ENCODE measurements around the gene DIP2A. TPM values are rescaled to one million over a fixed set of nuclear protein-coding genes. Genes with fewer than 3 reads are reported as not detected.

Gene DIP2A
- total RNA-seq, 1 experiment from 2014 or later = 22.9 TPM

DNA sequence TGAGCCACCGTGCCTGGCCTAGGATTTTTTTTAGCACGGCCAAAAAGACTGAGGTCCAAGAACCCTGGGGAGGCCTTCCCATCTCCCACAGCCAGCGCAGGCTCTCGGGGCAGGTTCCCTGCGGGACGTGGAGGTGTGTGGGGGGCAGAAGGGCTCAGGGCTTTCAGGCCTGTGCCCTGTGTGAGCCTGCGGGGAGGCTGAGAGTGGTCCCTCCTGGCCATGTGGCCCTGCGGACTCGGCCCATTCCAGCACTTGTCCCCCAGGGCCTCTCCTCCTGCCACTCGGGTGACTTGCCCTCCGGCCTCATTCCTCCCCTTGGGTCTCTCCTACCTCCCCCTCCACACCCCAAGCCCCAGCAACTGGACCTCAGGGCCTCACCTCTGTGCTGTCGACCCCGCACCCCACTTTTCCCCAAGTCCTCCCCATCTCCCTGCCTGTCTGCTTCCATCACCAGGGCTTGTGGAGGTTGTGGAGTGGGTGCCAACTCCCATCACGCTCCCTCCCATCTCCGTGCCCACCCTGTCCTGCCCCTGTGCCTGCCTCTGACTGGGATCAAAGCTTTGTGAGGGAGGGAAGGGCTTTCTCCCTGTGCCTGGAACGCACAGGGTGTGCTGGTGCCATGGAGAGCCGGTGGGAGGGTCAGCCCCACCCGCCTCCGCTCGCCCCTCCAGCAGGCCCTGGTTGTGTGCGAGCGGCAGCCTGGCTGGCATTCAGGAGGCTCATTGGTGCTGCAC, 32.2 kb upstream of the DIP2A start:
- Histone ChIP-seq H3K27me3 (ENCODE audit: control insufficient read depth, insufficient read depth, low read length) (no peaks in the 10 kb centered on the region), H3K9me3 (ENCODE audit: control insufficient read depth, insufficient read depth, low read depth, low read length) (no peaks in the 10 kb centered on the region), H3K36me3 (ENCODE audit: control insufficient read depth, insufficient read depth, low read length) (no peaks in the 10 kb centered on the region), H3K4me3 (ENCODE audit: low read depth in 2 of 2, low read length in 2 of 2) (no peak overlapping the region), H3K4me1 (ENCODE audit: control insufficient read depth, insufficient read depth, low read length) (no peaks in the 10 kb centered on the region), H3K27ac (ENCODE audit: low read length) (no peak overlapping the region)
- DNase-seq (ENCODE audit: low read depth, low spot score) = no peak
- intact Hi-C loops (cut with micrococcal nuclease; ENCODE audit: unreplicated experiment) = no loop called here
- BruUV-seq (replicated peaks) = no TSS peak
- in situ Hi-C loops (cut with HindIII; ENCODE audit: low pct_unique_long_range_greater_than_20kb, low sequenced_read_pairs) = no loop called here
- CTCF ChIA-PET = no interaction called here
- POLR2A ChIA-PET = no interaction called here
- TF ChIP-seq POLR2AphosphoS5 (IDR thresholded peaks at IDR 0.05; ENCODE audit: low read depth, low read length) = no peak
- TF ChIP-seq, protein P1, sequence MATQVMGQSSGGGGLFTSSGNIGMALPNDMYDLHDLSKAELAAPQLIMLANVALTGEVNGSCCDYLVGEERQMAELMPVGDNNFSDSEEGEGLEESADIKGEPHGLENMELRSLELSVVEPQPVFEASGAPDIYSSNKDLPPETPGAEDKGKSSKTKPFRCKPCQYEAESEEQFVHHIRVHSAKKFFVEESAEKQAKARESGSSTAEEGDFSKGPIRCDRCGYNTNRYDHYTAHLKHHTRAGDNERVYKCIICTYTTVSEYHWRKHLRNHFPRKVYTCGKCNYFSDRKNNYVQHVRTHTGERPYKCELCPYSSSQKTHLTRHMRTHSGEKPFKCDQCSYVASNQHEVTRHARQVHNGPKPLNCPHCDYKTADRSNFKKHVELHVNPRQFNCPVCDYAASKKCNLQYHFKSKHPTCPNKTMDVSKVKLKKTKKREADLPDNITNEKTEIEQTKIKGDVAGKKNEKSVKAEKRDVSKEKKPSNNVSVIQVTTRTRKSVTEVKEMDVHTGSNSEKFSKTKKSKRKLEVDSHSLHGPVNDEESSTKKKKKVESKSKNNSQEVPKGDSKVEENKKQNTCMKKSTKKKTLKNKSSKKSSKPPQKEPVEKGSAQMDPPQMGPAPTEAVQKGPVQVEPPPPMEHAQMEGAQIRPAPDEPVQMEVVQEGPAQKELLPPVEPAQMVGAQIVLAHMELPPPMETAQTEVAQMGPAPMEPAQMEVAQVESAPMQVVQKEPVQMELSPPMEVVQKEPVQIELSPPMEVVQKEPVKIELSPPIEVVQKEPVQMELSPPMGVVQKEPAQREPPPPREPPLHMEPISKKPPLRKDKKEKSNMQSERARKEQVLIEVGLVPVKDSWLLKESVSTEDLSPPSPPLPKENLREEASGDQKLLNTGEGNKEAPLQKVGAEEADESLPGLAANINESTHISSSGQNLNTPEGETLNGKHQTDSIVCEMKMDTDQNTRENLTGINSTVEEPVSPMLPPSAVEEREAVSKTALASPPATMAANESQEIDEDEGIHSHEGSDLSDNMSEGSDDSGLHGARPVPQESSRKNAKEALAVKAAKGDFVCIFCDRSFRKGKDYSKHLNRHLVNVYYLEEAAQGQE (IDR thresholded peaks at IDR 0.05; ENCODE audit: insufficient read depth in 1 of 2, low read depth in 2 of 2, low read length in 1 of 2) = no peak
- no peak for TF ChIP-seq SIN3A (IDR thresholded peaks at IDR 0.05; ENCODE audit: borderline replicate concordance, insufficient read depth, low read depth, low read length)
- TF ChIP-seq, protein P2, sequence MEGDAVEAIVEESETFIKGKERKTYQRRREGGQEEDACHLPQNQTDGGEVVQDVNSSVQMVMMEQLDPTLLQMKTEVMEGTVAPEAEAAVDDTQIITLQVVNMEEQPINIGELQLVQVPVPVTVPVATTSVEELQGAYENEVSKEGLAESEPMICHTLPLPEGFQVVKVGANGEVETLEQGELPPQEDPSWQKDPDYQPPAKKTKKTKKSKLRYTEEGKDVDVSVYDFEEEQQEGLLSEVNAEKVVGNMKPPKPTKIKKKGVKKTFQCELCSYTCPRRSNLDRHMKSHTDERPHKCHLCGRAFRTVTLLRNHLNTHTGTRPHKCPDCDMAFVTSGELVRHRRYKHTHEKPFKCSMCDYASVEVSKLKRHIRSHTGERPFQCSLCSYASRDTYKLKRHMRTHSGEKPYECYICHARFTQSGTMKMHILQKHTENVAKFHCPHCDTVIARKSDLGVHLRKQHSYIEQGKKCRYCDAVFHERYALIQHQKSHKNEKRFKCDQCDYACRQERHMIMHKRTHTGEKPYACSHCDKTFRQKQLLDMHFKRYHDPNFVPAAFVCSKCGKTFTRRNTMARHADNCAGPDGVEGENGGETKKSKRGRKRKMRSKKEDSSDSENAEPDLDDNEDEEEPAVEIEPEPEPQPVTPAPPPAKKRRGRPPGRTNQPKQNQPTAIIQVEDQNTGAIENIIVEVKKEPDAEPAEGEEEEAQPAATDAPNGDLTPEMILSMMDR (IDR thresholded peaks at IDR 0.05) = no peak
- no peak for TF ChIP-seq TCF7L2 (IDR thresholded peaks at IDR 0.05; ENCODE audit: low read depth, low read length)
- ATAC-seq = no peak

DNA sequence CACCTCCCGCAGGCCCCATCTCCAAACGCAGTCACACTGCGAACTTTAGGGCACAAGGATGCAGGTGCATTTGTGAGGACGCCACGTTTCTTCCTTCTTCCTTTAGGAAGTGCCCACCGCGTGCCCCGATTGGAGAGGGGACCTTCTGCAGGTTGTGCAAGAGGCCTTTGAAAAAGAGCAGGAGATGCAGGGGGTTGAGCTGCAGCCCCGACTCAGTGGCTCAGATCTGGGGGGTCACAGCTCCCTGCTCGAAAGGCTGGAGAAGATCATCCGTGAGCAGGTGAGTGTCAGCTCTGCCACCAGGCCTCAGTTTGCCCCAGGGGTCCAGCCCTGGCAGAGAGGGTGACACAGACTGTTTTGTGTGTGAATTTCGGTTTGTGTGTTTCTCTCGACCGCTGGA, 31.2 kb upstream of the DIP2A start:
- no peaks in the 10 kb centered on the region for H3K36me3 ChIP-seq (ENCODE audit: control insufficient read depth, insufficient read depth, low read length)
- in situ Hi-C loops (cut with HindIII; ENCODE audit: low pct_unique_long_range_greater_than_20kb, low sequenced_read_pairs) = no loop called here
- no TSS peak for BruUV-seq (replicated peaks)

More for the DNA sequence above, 31.2 kb upstream of the DIP2A start:
- ATAC-seq = no peak
- Histone ChIP-seq H3K9me3 (ENCODE audit: control insufficient read depth, insufficient read depth, low read depth, low read length) (no peaks in the 10 kb centered on the region), H3K27ac (ENCODE audit: low read length) (no peak overlapping the region), H3K4me1 (ENCODE audit: control insufficient read depth, insufficient read depth, low read length) (no peaks in the 10 kb centered on the region), H3K27me3 (ENCODE audit: control insufficient read depth, insufficient read depth, low read length) (no peaks in the 10 kb centered on the region), H3K4me3 (ENCODE audit: low read depth in 2 of 2, low read length in 2 of 2) (no peak overlapping the region)
- DNase-seq (ENCODE audit: low read depth, low spot score) = no peak
- ChIA-PET CTCF (no interaction called here), POLR2A (no interaction called here)
- TF ChIP-seq POLR2AphosphoS5 (IDR thresholded peaks at IDR 0.05; ENCODE audit: low read depth, low read length) (no peak), SIN3A (IDR thresholded peaks at IDR 0.05; ENCODE audit: borderline replicate concordance, insufficient read depth, low read depth, low read length) (no peak), TCF7L2 (IDR thresholded peaks at IDR 0.05; ENCODE audit: low read depth, low read length) (no peak)
- TF ChIP-seq, protein P1 (IDR thresholded peaks at IDR 0.05; ENCODE audit: insufficient read depth in 1 of 2, low read depth in 2 of 2, low read length in 1 of 2) = no peak
- TF ChIP-seq, protein P2 (IDR thresholded peaks at IDR 0.05) = no peak
- intact Hi-C loops (cut with micrococcal nuclease; ENCODE audit: unreplicated experiment) = no loop called here
